ENCODE results near the gene PPP2R5E. TPM values are rescaled to one million over a fixed set of nuclear protein-coding genes. Genes with fewer than 3 reads are reported as not detected.

The PPP2R5E gene
- 29.6 and 33.2 TPM in 2 replicates for total RNA-seq

DNA sequence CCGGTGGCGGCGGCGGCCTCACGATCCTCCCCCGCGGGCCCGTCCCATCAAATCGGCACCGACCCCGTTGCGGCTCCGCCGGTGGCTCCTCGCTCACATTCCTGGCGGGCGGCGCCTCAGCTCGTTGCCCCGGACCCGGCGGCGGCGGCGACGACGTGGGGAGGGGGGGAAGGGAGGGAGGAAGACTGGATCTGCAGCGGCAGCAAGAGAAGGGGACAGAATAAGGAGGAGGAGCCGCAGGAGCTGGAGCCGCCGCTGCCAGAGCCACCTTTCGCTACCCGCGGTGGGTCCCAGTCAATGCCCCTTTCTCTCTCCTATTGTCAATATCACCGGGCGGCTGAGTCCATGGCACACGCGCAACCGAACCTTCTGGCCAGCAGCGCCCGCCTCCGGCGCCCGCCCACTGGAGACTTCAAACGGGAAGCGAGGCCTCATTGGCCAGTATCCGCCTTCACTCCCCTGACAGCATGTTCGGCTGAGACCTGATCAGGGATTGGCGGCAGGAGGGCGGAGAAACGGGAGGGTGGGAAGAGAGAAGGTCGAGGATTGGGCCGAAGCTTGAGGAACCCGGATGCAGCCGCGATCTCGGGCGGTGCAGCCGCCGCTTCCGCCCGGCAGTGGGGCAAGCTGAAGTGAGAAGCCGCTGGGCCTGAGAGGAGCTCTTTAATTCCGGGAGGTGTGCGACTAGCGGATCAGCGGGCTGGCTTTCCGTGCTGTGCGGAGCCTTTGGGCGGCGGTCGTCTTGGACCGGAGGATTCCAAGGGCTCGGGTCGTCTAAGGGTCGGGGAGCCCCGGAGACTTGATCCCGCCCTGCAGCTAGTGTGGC lies at the start of gene PPP2R5E:
TSS of gene PPP2R5E (minus strand) at position 378 of the 826 bp plus-strand sequence. CDS start 3,692 bp downstream, outside the sequence.

Small RNA genes lying within 50 kb of the gene (small RNA-seq; reads per million reads assigned to genes)
- gene RF00601: not detected

Other genes starting within 250 kb of the PPP2R5E start
- not detected in 2 replicates for gene GPHB5, start 224.4 kb downstream of the PPP2R5E start, total RNA-seq
- gene WDR89, start 98.5 kb upstream of the PPP2R5E start, total RNA-seq: 8.5 and 12.0 TPM in 2 replicates
- 36.2 and 45.9 TPM in 2 replicates for gene SGPP1, start 184.7 kb upstream of the PPP2R5E start, total RNA-seq